HG03354 (cell line): Measurements from ENCODE around the gene EPSTI1.
A peak's percentile ranks its signal among the peaks of the same experiment; 100 is the strongest.

ENCODE experiments used
- ATAC-seq: cut with Tn5 transposase; IDR thresholded peaks from one replicate; pipeline ENCODE4 v1.9.1; 2021; ENCODE audit warnings: mild to moderate bottlenecking; ENCODE audit not compliant: unreplicated experiment, poor library complexity, severe bottlenecking

Gene EPSTI1

DNA sequence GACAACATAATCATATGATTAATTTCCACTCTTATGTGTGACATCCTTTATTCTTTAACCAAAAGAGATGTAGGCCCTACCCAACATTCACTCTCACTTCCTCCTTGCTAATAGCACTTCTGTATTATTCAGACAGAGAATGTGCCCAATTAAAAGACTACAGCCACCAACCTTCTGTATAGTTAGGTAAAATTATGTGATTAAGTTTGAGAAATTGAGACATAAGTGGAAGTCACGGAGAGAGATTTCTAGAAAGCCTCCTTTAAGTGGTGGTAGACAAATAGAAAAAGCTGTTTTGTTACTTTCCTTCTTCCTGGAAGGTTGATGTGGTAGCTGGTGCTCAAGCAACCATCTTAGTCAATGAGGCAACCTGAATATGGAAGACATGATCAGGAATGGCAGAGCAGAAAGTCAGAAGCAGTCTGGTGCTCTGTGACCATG lies 14.8 kb downstream of the EPSTI1 start:
- peak; percentile 82 for ATAC-seq

- no peak for ATAC-seq
Observed at GRCh38 chr13:42976066-42976465, 16.0 kb downstream of the EPSTI1 start.

- ATAC-seq = no peak
Observed at GRCh38 chr13:42973581-42973980, 18.5 kb downstream of the EPSTI1 start.

DNA sequence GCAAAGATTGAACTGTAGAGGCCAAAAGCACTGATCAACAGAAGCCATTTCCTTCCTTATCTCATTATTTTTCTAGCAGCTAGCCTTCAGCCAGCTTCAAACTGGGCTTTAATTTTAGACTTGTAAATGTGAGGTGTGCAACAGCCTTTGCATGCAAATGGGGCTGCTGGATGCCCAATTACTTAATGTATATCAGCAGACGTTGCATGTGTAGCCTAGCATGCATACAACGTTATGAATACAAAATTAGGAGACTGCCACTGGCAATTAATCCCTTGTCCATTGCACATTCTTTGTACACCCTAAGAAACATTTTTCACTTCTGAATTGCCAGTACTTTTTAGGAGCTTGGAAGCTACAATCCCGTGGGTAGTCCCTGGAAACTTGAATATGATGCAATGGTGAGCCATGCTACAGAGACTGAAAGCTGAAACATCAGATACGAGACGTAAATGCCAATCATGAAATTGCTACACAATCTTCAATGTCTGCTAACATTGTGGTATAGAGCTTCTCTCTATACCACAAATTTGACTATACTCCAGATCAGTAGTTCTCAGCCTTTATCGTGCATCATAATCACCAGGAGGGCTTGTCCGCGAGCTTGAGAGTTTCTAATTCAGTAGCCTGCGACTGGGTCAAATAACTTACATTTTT lies 20.2 kb downstream of the EPSTI1 start:
- peak; percentile 51 for ATAC-seq

DNA sequence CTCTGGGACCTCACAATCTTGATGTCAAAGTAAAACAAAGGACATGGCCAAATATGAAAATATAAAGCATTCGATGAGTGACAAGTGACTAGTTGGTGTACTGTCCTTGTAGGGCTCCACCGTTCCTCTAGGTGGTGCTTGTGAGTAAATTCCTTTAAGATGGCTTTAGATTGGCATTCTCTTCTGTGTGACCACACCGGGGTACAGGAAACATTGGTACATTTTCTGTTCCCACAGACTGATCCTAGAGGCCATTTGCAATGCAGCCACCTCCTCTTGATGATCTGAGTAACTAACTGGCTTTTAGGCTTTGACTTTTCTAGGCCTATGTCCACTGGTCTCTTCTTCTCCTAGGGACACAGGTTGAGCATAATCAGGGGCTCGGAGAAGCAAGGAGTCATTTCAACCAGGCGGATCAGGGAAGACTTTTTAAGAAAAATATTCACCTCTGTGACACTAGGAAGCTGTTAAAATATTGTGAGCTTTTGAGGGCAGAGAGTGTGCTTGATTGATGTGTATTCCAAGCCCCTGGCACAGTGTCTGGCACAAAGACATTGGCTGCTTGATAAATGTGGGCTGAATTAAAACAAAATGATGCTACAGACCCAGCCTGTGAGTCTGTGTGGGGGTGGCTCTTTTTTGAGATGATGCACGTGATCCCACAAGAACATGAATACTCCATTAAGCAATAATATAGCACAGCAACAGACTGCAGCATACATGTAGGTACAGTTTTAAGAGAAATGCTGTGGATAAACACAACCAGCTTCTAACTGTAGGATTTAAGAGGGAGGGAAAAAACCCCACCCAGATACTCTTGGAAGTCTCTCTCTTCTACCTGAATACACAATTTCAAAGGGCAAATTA lies 21.0 kb downstream of the EPSTI1 start:
- ATAC-seq = peak; percentile 71

DNA sequence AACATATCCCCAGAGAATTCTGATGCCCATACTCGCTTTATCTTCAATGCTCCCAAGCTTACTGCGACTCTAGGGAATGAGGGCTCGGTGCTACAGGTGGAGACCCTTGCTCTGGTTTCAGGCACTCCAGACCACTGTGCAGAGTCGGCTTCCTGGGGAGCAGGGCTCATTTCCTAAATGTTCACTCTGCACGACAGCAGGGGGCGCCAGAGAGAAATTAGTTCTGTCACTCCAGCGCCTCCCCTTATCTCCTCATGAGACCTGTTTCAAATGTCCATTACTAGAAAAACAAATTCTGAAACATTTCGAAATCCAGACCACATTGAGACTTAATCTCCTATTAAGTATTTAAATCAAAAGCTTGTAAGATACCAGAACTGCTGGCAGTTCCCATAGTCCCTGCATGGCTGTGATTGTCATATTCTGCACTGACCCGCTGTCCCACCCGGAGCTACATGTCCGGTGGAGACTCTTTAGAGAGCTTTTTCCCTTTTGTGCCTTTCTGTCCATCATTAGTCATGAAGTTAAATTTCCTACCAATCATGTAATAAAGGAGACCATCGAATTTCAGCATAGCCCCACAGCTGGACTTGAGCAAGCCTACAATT lies 22.4 kb downstream of the EPSTI1 start:
- peak; percentile 76 for ATAC-seq

GRCh38 chr13:42968906-42969305 lies 23.1 kb downstream of the EPSTI1 start:
- ATAC-seq = no peak

- no peak for ATAC-seq
Observed at GRCh38 chr13:42967660-42968059, 24.4 kb downstream of the EPSTI1 start.

DNA sequence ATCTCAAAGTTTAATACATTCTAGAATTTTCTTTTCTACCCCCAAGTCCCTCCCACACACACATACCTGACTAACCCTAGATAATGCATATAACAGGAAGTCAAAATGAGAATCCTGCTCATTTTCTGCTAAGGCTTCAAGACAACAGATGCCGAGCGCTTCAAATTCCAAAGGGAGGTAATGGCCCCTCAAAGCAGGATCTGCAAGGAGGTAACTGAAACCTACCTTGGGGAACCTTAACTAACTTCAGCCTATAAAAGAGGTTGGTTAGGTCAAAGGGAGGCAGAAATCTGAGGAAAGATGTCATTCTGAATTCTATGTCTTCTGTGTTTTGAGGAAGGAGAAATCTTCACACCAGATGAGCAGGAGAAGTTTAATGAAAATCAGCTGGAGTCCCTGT lies 26.8 kb downstream of the EPSTI1 start:
- no peak for ATAC-seq

DNA sequence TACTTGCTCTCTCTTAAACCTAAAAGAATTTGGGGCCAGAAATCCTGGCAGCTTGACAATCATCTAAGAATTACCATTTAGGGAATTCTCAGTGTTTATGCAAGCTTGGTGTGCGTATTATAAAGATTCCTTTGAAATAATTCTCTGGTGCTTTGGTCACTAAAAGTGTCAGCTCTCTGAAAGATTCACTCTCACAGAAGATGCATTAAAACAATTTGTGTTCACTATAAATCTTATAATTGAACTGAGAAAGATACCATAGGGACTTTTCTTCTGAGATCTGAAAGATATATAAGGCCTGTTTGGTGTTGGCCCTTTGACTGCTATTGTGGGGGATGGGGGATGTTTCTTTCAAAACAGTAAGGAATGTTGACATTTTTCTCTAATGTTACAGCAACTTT lies 27.3 kb downstream of the EPSTI1 start:
- no peak for ATAC-seq

DNA sequence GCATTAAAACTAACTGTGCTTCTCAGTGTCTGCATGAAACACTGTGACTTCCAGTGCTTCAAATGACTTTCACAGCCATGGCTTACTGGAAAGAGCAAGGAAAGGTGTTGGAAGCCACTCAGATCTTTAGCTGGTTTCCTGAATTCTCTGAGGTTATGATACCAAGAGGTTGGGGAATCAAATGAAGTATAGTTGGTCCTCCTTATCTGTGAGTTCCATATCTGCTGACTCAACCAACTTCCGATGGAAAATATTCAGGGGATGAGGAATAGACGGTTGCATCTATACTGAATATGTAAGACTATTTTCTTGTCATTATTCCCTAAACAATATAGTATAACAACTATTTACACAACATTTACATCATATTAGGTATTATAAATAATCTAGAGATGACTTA lies 32.4 kb downstream of the EPSTI1 start:
- no peak for ATAC-seq

- ATAC-seq = no peak
Observed at GRCh38 chr13:42957881-42958280, 34.2 kb downstream of the EPSTI1 start.

GRCh38 chr13:42950181-42950580 lies 41.9 kb downstream of the EPSTI1 start:
- no peak for ATAC-seq

- no peak for ATAC-seq
Observed at GRCh38 chr13:42947925-42948324, 44.1 kb downstream of the EPSTI1 start.

DNA sequence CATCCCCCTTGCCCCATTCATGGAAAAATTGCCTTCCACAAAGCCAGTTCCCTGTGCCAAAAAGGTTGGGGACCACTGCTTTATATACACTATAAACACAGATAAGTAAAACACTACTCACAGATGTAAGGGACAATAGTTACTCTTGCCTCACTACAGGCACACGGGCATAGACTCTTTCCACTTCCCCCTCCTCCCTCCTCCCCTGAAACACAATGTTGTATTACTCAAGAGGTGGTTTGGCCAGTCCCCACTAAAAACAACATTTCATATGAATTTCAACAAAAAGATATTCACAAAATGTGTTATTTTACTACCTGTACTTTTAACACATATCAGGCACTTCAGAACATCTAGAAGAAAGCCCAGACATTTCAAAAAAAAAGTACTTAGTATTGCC lies 45.1 kb downstream of the EPSTI1 start:
- no peak for ATAC-seq

GRCh38 chr13:42929886-42930535 lies 62.0 kb downstream of the EPSTI1 start:
- no peak for ATAC-seq

GRCh38 chr13:42926555-42926954 lies 65.5 kb downstream of the EPSTI1 start:
- no peak for ATAC-seq

- ATAC-seq = no peak
Observed at GRCh38 chr13:42926043-42926442, 66.0 kb downstream of the EPSTI1 start.

DNA sequence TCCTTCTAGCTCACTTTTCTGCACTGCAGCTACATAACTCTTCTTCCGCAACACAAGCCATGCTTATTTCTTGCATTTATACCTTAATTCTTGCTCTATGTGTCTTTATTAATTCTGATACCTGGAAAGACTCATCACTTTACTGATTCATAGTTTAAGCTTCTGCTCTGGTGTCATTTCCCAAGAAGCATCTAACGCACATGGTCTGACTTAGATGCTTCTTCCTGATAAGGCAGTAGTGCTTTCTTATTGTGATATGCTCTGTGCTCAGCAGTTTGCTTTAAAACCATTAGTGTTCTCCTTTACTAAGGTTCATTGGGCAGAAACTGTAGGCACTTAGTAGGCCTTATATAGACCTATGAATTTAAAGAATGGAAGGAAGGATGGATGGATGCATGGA lies 66.4 kb downstream of the EPSTI1 start:
- ATAC-seq = no peak

- no peak for ATAC-seq
Observed at GRCh38 chr13:42924344-42924743, 67.7 kb downstream of the EPSTI1 start.
